CD14-positive monocyte (primary cell): Measurements from ENCODE around the gene ZBBX. TPM values are rescaled to one million over a fixed set of nuclear protein-coding genes. Genes with fewer than 3 reads are reported as not detected.

Experiments
- DNase-seq, 3 donors: peaks; one replicate each; pipeline ENCODE4 v3.0.0-alpha.2; 2011 to 2022
- H2AFZ ChIP-seq: 2 replicates; pipeline ENCODE4 v1.6.0; 2012; ENCODE audit warnings: mild to moderate bottlenecking, low read depth, low read length, inconsistent platforms; ENCODE audit not compliant: insufficient read depth, poor library complexity, severe bottlenecking
- H3K27ac ChIP-seq, 2 donors: 1 replicate in 1 of 2; 2 replicates in 1 of 2; pipeline ENCODE4 v1.5.1; 2012 to 2013; ENCODE audit warnings: low read length in 2 of 2, control low read depth in 1 of 2, inconsistent platforms in 1 of 2, low read depth in 1 of 2, mild to moderate bottlenecking in 1 of 2
- H3K27me3 ChIP-seq, 2 donors: one replicate each; pipeline versions ENCODE4 v1.6.0 to v1.6.1; 2011 to 2013; ENCODE audit warnings: low read length in 2 of 2; ENCODE audit not compliant: control insufficient read depth in 2 of 2, insufficient read depth in 2 of 2
- H3K36me3 ChIP-seq, 2 donors: replicated peaks in 1 of 2; 1 replicate in 1 of 2; 2 replicates in 1 of 2; pipeline versions ENCODE4 v1.5.1 to v1.6.1; 2012 to 2013; ENCODE audit warnings: low read length in 2 of 2, control low read depth in 1 of 2, inconsistent platforms in 1 of 2, mild to moderate bottlenecking in 1 of 2; ENCODE audit not compliant: insufficient read depth in 2 of 2, control insufficient read depth in 1 of 2
- H3K4me1 ChIP-seq, 2 donors: 1 replicate in 1 of 2; 2 replicates in 1 of 2; pipeline versions ENCODE4 v1.5.1 to v1.6.1; 2012 to 2013; ENCODE audit warnings: low read length in 2 of 2, control low read depth in 1 of 2, inconsistent platforms in 1 of 2, mild to moderate bottlenecking in 1 of 2, moderate library complexity in 1 of 2; ENCODE audit not compliant: insufficient read depth in 2 of 2, control insufficient read depth in 1 of 2
- H3K4me2 ChIP-seq: replicated peaks from 2 replicates; pipeline ENCODE3; 2012; ENCODE audit warnings: low read length, moderate library complexity, mild to moderate bottlenecking; ENCODE audit not compliant: poor library complexity, severe bottlenecking; ENCODE audit errors: extremely low read depth
- H3K4me3 ChIP-seq, 3 experiments: fragments of 200-600 bp in 1 of 3; sonication (generic) in 1 of 3; replicated peaks in 1 of 3; 1 replicate in 2 of 3; 2 replicates in 1 of 3; pipeline ENCODE4 v1.5.1; 2011 to 2013; ENCODE audit warnings: low read length in 3 of 3, mild to moderate bottlenecking in 3 of 3, control low read depth in 2 of 3, low read depth in 2 of 3, inconsistent platforms in 1 of 3, moderate library complexity in 1 of 3
- H3K79me2 ChIP-seq: 2 replicates; pipeline ENCODE4 v1.6.0; 2012; ENCODE audit warnings: mild to moderate bottlenecking, control low read depth, inconsistent platforms, low read length, moderate library complexity; ENCODE audit not compliant: insufficient read depth
- H3K9ac ChIP-seq: 2 replicates; pipeline ENCODE4 v1.6.0; 2017; ENCODE audit warnings: low read length, mild to moderate bottlenecking; ENCODE audit not compliant: insufficient read depth, poor library complexity, severe bottlenecking
- H3K9me3 ChIP-seq, 2 donors: replicated peaks in 1 of 2; 1 replicate in 1 of 2; 2 replicates in 1 of 2; pipeline versions ENCODE4 v1.5.1 to v1.6.1; 2012 to 2013; ENCODE audit warnings: low read length in 2 of 2, control low read depth in 1 of 2; ENCODE audit not compliant: control insufficient read depth in 1 of 2, insufficient read depth in 1 of 2
- H4K20me1 ChIP-seq: 2 replicates; pipeline ENCODE4 v1.6.0; 2012; ENCODE audit warnings: mild to moderate bottlenecking, low read length, control low read depth, moderate library complexity; ENCODE audit not compliant: insufficient read depth
- H3K27ac Mint-ChIP-seq, 7 donors: one replicate each; pipeline ENCODE4 v1.8.0; 2020; ENCODE audit warnings: mild to moderate bottlenecking in 7 of 7, mixed read lengths in 7 of 7, moderate library complexity in 6 of 7, inconsistent platforms in 2 of 7
- H3K27me3 Mint-ChIP-seq, 3 donors: one replicate each; pipeline ENCODE4 v1.8.0; 2021 to 2022; ENCODE audit warnings: low read depth in 3 of 3, mild to moderate bottlenecking in 3 of 3, mixed read lengths in 3 of 3, moderate library complexity in 3 of 3, inconsistent platforms in 1 of 3
- H3K36me3 Mint-ChIP-seq, 2 donors: one replicate each; pipeline ENCODE4 v1.8.0; 2020; ENCODE audit warnings: mixed read lengths in 2 of 2, inconsistent platforms in 1 of 2, mild to moderate bottlenecking in 1 of 2
- H3K4me1 Mint-ChIP-seq: one replicate; pipeline ENCODE4 v1.8.0; 2020; ENCODE audit warnings: mild to moderate bottlenecking, mixed read lengths
- H3K4me3 Mint-ChIP-seq, 2 donors: one replicate each; pipeline ENCODE4 v1.8.0; 2020; ENCODE audit warnings: mild to moderate bottlenecking in 2 of 2, mixed read lengths in 2 of 2, moderate library complexity in 1 of 2
- H3K9me3 Mint-ChIP-seq, 7 donors: one replicate each; pipeline ENCODE4 v1.8.0; 2020 to 2022; ENCODE audit warnings: mixed read lengths in 7 of 7, mild to moderate bottlenecking in 6 of 7, moderate library complexity in 6 of 7, inconsistent platforms in 2 of 7
- CTCF ChIP-seq: fragments of 200-600 bp; IDR thresholded peaks from one replicate; pipeline ENCODE4 v1.8.0; 2022; ENCODE audit warnings: antibody characterized with exemption, mild to moderate bottlenecking
- WGBS: methylation state at CpG from one replicate; pipeline ENCODE4 v1.1.5; 2013; ENCODE audit warnings: missing lambda C conversion rate; ENCODE audit not compliant: insufficient coverage; 5-methylcytosine and 5-hydroxymethylcytosine counted together
- intact Hi-C, 2 donors: fragments of 100-400 bp; cut with micrococcal nuclease; formaldehyde crosslinking; loops; one replicate each; pipeline versions ENCODE4 v1.15.0 to v1.15.1; 2023
- polyA plus RNA-seq, 3 donors: library from polyadenylated mRNA; depleted of rRNA in 1 of 3; unstranded in 2 of 3; stranded (reverse) in 1 of 3; fragments of 300-500 nt in 2 of 3; fragments of >200 nt in 1 of 3; fragmentation: Illumina TruSeq in 2 of 3; gene quantifications; 1 replicate in 2 of 3; 2 replicates in 1 of 3; pipeline ENCODE4 v1.2.3, GENCODE V29; 2012 to 2021

The ZBBX gene
- polyA plus RNA-seq, 3 donors, result not detected

- TF ChIP-seq CTCF, result no peak
- peaks cover 0 to 1% (median 0%) of the 10 kb centered on the region in 3 donors for H3K27me3 Mint-ChIP-seq
These were observed 17.7 kb upstream of the ZBBX start for GRCh38 chr3:167397826-167398225.

GRCh38 chr3:167396075-167396474 is 16.0 kb upstream of the ZBBX start:
- Mint-ChIP-seq H3K4me3 (no peak overlapping the region), H3K9me3 (peaks cover 0 to 4% (median 0%) of the 10 kb centered on the region in 7 donors), H3K4me1 (no peaks in the 10 kb centered on the region), H3K36me3 (no peaks in the 10 kb centered on the region), H3K27ac (peak overlapping the region in 1 of 7 donors; percentile 31), H3K27me3 (no peaks in the 10 kb centered on the region)
- H4K20me1 ChIP-seq, result no peaks in the 10 kb centered on the region
- no peak overlapping the region for H3K4me3 ChIP-seq
- no peaks in the 10 kb centered on the region for H3K79me2 ChIP-seq
- TF ChIP-seq CTCF, result no peak
- no peaks in the 10 kb centered on the region for H3K9me3 ChIP-seq
- H2AFZ ChIP-seq, result no peak overlapping the region
- no peak overlapping the region for H3K4me2 ChIP-seq
- intact Hi-C loops, result no loop called here
- no peaks in the 10 kb centered on the region for H3K4me1 ChIP-seq
- DNase-seq, result no peak
- no peak overlapping the region for H3K27ac ChIP-seq
- no peaks in the 10 kb centered on the region for H3K36me3 ChIP-seq
- H3K9ac ChIP-seq, result no peak overlapping the region
- WGBS, result 83% methylated on average over 1 of the region's 2 CpGs
- no peaks in the 10 kb centered on the region for H3K27me3 ChIP-seq

More at GRCh38 chr3:167397826-167398225, 17.7 kb upstream of the ZBBX start:
- no peak for DNase-seq
- peaks cover 0 to 4% (median 0%) of the 10 kb centered on the region in 7 donors for H3K9me3 Mint-ChIP-seq
- Histone ChIP-seq H3K9ac (no peak overlapping the region), H3K4me3 (no peak overlapping the region), H3K9me3 (no peaks in the 10 kb centered on the region), H2AFZ (no peak overlapping the region), H4K20me1 (no peaks in the 10 kb centered on the region), H3K27me3 (no peaks in the 10 kb centered on the region), H3K79me2 (no peaks in the 10 kb centered on the region), H3K27ac (no peak overlapping the region), H3K36me3 (no peaks in the 10 kb centered on the region), H3K4me2 (no peak overlapping the region), H3K4me1 (no peaks in the 10 kb centered on the region)
- no peaks in the 10 kb centered on the region for H3K4me1 Mint-ChIP-seq
- no peak overlapping the region for H3K27ac Mint-ChIP-seq
- H3K36me3 Mint-ChIP-seq, result no peaks in the 10 kb centered on the region
- intact Hi-C loops, result no loop called here
- WGBS, result 100% methylated on average over 1 of the region's 1 CpG
- no peak overlapping the region for H3K4me3 Mint-ChIP-seq
